ENCODE data around the gene CMIP. TPM values are rescaled to one million over a fixed set of nuclear protein-coding genes. Genes with fewer than 3 reads are reported as not detected.

Gene CMIP
- polyA plus RNA-seq, 1 donor from 2014 or later = 15.1 TPM

GRCh38 chr16:81627024-81627423 is 182.4 kb downstream of the CMIP start (continued):
- TF ChIP-seq EZH2 (IDR thresholded peaks at IDR 0.05; ENCODE audit: borderline replicate concordance, insufficient read depth, low read length, poor library complexity, severe bottlenecking) (no peak), SMC3 (conservative IDR thresholded peaks at IDR 0.05; ENCODE audit: poor library complexity) (no peak)

- H3K79me2 ChIP-seq (replicated peaks; ENCODE audit: insufficient read depth, low read length) = no peaks in the 10 kb centered on the region
- no peaks in the 10 kb centered on the region for H3K27me3 ChIP-seq (ENCODE audit: insufficient read depth, low read depth, low read length)
- H3K4me2 ChIP-seq (ENCODE audit: low read length) = no peak overlapping the region
- no peak overlapping the region for H3K4me3 ChIP-seq (ENCODE audit: low read length)
- H2AFZ ChIP-seq (ENCODE audit: low read depth, low read length) = no peak overlapping the region
- H3K27ac ChIP-seq (ENCODE audit: low read length) = no peak overlapping the region
- H3K36me3 ChIP-seq (ENCODE audit: insufficient read depth, low read length) = no peaks in the 10 kb centered on the region
- no peaks in the 10 kb centered on the region for H4K20me1 ChIP-seq (ENCODE audit: insufficient read depth)
- TF ChIP-seq EP300 (conservative IDR thresholded peaks at IDR 0.05; ENCODE audit: poor library complexity, severe bottlenecking) = no peak
- no peaks in the 10 kb centered on the region for H3F3A ChIP-seq (ENCODE audit: insufficient read depth, low read length, poor library complexity, severe bottlenecking)
- H3K9me2 ChIP-seq (ENCODE audit: insufficient read depth, low read length) = no peaks in the 10 kb centered on the region
- no peaks in the 10 kb centered on the region for H3K9me3 ChIP-seq (ENCODE audit: low read length)
- no peak overlapping the region for H3K9ac ChIP-seq (ENCODE audit: low read length)
Measured at GRCh38 chr16:81627729-81628244, 183.2 kb downstream of the CMIP start.

DNA sequence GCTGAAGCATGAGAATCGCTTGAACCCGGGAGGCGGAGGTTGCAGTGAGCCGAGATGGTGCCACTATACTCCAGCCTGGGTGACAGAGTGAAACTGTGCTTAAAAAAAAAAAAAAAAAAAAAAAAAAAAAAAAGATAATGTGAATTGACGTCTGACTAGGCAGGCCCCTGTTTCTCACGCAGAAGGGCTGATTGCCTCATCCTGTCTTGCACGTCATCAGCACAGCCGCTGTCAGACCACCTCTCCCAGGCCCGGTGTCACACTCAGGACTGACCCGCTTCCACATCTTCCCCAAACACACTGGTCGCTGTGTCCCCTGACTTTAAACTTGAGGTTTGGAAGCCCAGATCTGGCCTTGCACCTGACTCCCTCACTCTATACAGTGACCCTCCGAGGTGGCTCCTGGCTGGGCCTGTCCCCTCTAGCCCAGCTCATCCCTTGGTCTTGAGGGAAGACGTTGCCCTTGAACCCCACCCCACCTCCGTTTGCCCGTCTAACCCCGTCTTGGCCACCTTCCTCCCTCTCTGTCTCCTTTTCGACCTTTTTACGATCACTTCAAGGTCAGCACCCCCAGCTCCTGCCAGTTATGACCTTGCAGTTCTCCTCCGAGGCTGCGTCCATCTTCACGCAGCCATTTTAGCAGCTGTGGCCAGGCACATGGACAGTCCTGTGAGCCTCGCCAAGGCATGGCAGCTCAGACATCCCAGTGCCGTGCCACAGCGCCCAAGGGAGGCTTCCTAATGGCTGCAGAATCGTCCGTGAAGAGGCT is 184.6 kb downstream of the CMIP start:
- no peaks in the 10 kb centered on the region for H4K20me1 ChIP-seq (ENCODE audit: insufficient read depth)

More for the DNA sequence above, 184.6 kb downstream of the CMIP start:
- Histone ChIP-seq H3K4me2 (ENCODE audit: low read length) (no peak overlapping the region), H3K9ac (ENCODE audit: low read length) (no peak overlapping the region), H3F3A (ENCODE audit: insufficient read depth, low read length, poor library complexity, severe bottlenecking) (no peaks in the 10 kb centered on the region), H3K27me3 (ENCODE audit: insufficient read depth, low read depth, low read length) (no peaks in the 10 kb centered on the region), H2AFZ (ENCODE audit: low read depth, low read length) (no peak overlapping the region), H3K9me3 (ENCODE audit: low read length) (no peaks in the 10 kb centered on the region), H3K27ac (ENCODE audit: low read length) (no peak overlapping the region), H3K36me3 (ENCODE audit: insufficient read depth, low read length) (no peaks in the 10 kb centered on the region), H3K79me2 (replicated peaks; ENCODE audit: insufficient read depth, low read length) (no peaks in the 10 kb centered on the region), H3K4me3 (ENCODE audit: low read length) (no peak overlapping the region), H3K9me2 (ENCODE audit: insufficient read depth, low read length) (no peaks in the 10 kb centered on the region)
- TF ChIP-seq CTCF (IDR thresholded peaks at IDR 0.05; ENCODE audit: poor library complexity, severe bottlenecking) (no peak), SMC3 (conservative IDR thresholded peaks at IDR 0.05; ENCODE audit: poor library complexity) (no peak), POLR2AphosphoS5 (IDR thresholded peaks at IDR 0.05) (no peak), REST (IDR thresholded peaks at IDR 0.05; ENCODE audit: borderline replicate concordance) (no peak), MXI1 (conservative IDR thresholded peaks at IDR 0.05; ENCODE audit: poor library complexity, severe bottlenecking) (no peak), TAF1 (IDR thresholded peaks at IDR 0.05; ENCODE audit: low read depth) (no peak), EZH2 (IDR thresholded peaks at IDR 0.05; ENCODE audit: borderline replicate concordance, insufficient read depth, low read length, poor library complexity, severe bottlenecking) (no peak), RAD21 (conservative IDR thresholded peaks at IDR 0.05) (no peak), EP300 (conservative IDR thresholded peaks at IDR 0.05; ENCODE audit: poor library complexity, severe bottlenecking) (no peak)
